Upper lobe of left lung (tissue), 4 donors: ENCODE results near the gene MS4A18.

Experiments used
- EP300 ChIP-seq, 4 donors: sonication (generic); formaldehyde crosslinking; IDR thresholded peaks; one replicate each; pipeline ENCODE4 v1.5.1; 2017; ENCODE audit warnings: antibody characterized with exemption in 4 of 4, control low read depth in 2 of 4
- POLR2A ChIP-seq, 4 donors: fragments of 450-650 bp; IDR thresholded peaks; one replicate each; pipeline ENCODE4 v1.5.1; 2016 to 2017; ENCODE audit warnings: antibody characterized with exemption in 4 of 4, mild to moderate bottlenecking in 2 of 4
- POLR2AphosphoS5 ChIP-seq, 2 donors: sonication (generic); formaldehyde crosslinking; IDR thresholded peaks; one replicate each; pipeline ENCODE4 v1.5.1; 2017; ENCODE audit warnings: antibody characterized with exemption in 2 of 2
- TF ChIP-seq, protein P1 (sequence below), 6 experiments: fragments of 450-650 bp in 4 of 6; fragments of 200-600 bp in 2 of 6; sonication (generic) in 2 of 6; IDR thresholded peaks; one replicate each; pipeline ENCODE4 v1.5.1; 2016 to 2019; ENCODE audit warnings: antibody characterized with exemption in 6 of 6

GRCh38 chr11:60699284-60699691 is 25.2 kb upstream of the MS4A18 start, which contains the start of gene MS4A8:
- TF ChIP-seq, protein P1, sequence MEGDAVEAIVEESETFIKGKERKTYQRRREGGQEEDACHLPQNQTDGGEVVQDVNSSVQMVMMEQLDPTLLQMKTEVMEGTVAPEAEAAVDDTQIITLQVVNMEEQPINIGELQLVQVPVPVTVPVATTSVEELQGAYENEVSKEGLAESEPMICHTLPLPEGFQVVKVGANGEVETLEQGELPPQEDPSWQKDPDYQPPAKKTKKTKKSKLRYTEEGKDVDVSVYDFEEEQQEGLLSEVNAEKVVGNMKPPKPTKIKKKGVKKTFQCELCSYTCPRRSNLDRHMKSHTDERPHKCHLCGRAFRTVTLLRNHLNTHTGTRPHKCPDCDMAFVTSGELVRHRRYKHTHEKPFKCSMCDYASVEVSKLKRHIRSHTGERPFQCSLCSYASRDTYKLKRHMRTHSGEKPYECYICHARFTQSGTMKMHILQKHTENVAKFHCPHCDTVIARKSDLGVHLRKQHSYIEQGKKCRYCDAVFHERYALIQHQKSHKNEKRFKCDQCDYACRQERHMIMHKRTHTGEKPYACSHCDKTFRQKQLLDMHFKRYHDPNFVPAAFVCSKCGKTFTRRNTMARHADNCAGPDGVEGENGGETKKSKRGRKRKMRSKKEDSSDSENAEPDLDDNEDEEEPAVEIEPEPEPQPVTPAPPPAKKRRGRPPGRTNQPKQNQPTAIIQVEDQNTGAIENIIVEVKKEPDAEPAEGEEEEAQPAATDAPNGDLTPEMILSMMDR (IDR thresholded peaks at IDR 0.05): no peak
- no peak for TF ChIP-seq POLR2AphosphoS5 (IDR thresholded peaks at IDR 0.05)
- no peak for TF ChIP-seq POLR2A (IDR thresholded peaks at IDR 0.05)
- TF ChIP-seq EP300 (IDR thresholded peaks at IDR 0.05): no peak
